ENCODE data around the gene UBE2Q2.

DNA sequence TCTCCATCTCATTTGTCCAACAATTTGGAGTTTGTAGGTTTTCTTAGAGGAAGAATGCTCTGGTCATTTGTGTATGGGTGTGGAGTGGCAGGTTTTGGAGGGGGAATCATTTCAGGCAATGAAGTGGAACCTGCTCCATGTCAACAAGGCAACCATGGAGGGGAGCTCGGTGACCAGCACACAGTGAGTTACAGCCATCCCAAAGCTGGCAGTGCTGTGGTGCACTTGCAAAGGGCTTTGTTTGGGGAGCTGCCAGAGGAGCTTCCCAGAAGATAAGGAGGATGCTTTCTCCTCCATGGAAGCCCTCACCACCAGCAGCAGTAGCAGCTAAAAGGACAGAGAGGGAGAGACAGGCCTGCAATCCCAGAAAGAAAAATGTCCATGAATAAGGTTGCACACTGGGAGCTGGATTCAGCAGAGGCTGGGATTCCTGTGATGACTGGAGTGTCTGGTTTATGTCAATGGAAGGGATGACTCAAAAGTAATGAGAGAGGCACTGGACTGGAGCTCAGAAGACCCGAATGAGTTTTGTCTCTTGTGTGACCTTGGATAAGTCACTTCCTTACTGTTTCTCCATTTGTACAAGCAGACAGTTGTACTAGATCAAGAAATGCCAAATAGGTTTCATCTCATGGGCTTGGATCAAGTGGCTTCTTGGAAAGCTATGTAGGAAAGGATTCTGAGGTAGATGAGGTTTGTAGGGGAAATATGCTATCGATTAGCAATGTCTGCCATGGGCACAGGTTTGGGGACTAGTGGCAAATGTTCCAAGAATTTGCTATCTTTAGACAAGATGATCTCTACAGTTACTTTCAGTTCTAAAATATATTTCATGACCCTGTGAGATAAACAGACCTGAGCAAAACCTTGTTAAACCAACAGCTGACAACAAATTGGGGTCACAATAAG lies 27.2 kb upstream of the UBE2Q2 start:
- no peak for TF ChIP-seq CTCF (IDR thresholded peaks at IDR 0.05 in 8 of 11, conservative IDR thresholded peaks at IDR 0.05 in 3 of 11)
- no peak for TF ChIP-seq POLR2A (IDR thresholded peaks at IDR 0.05)

Measured in spleen (tissue), 7 donors.